OCI-LY1 (cell line): ENCODE measurements around the gene SCN7A.

ENCODE experiments used
- EZH2 ChIP-seq: fragments of 200-600 bp; sonication (generic), shearing (Covaris generic); IDR thresholded peaks from 2 replicates; pipeline ENCODE4 v1.8.0; 2017; ENCODE audit warnings: borderline replicate concordance, mixed run types, mild to moderate bottlenecking, antibody characterized with exemption, low read length, moderate library complexity, mixed read lengths
- TF ChIP-seq, protein P1 (sequence below): fragments of 200-600 bp; sonication (generic), shearing (Covaris generic); IDR thresholded peaks from 2 replicates; pipeline ENCODE4 v1.5.1; 2017; ENCODE audit warnings: mild to moderate bottlenecking, antibody characterized with exemption, low read length, moderate library complexity, mixed read lengths

GRCh38 chr2:166449439-166449838, 44.6 kb downstream of the SCN7A start:
- TF ChIP-seq, protein P1, sequence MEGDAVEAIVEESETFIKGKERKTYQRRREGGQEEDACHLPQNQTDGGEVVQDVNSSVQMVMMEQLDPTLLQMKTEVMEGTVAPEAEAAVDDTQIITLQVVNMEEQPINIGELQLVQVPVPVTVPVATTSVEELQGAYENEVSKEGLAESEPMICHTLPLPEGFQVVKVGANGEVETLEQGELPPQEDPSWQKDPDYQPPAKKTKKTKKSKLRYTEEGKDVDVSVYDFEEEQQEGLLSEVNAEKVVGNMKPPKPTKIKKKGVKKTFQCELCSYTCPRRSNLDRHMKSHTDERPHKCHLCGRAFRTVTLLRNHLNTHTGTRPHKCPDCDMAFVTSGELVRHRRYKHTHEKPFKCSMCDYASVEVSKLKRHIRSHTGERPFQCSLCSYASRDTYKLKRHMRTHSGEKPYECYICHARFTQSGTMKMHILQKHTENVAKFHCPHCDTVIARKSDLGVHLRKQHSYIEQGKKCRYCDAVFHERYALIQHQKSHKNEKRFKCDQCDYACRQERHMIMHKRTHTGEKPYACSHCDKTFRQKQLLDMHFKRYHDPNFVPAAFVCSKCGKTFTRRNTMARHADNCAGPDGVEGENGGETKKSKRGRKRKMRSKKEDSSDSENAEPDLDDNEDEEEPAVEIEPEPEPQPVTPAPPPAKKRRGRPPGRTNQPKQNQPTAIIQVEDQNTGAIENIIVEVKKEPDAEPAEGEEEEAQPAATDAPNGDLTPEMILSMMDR: no peak
- no peak for TF ChIP-seq EZH2
